Stimulated activated CD8-positive, alpha-beta memory T cell treated with anti-CD3 and anti-CD28 coated beads, Interleukin-12 subunit alpha, Interleukin-12 subunit beta, amount 100 ng/mL, for 24 hours (primary cell): ENCODE measurements around the gene NR2F2.
"Not testable (repeated sequence)": the region's sequence is repeated elsewhere in the genome, so short reads cannot be mapped to it uniquely, and the experiment has no call there.

ENCODE experiments used
- DNase-seq: peaks from one replicate; pipeline ENCODE4 v3.0.0-alpha.2; 2020; ENCODE audit errors: extremely low read depth

NR2F2 gene

DNA sequence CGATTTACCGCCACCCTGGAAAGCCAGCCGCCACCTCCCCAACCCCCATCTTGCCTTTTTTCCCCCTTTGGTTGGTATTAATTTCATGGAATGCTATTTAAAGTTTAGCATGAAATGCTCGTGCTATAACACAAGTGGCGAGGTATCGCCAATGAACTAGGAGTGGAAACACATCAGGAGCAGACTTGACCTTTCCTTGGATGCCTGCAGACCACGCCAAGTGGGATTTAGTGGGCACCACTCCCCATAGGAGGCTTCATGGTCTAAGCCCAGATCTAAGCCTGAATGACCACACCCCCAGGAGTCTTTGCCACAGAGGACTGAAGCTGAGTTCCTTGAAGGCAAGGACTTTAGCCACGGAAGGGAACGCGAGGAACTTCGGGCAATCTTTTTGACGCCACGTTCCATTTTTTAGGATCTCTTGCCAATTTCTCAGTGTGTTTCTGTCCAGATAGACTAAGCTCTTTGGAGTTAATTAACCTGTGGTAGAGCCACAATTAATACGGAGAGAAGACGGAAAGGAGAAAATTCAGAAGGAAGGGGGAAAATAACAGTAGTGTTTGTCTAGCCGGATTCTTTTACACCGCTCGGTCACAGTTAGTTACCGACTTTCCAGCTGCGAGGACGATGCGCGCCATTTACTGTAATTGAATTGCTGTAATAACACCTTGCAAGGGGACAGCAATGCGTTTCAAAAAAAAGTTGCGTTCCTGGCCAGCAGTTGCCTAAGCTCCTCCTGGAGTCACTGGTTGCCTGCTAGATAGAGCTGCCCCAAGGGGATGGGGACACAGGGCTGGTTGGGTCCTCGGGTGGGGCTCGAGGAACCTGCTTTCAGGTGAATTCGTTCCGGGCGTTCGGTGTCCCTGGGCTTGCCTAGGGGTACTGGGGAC lies 37.1 kb downstream of the NR2F2 start:
- DNase-seq: no peak

DNA sequence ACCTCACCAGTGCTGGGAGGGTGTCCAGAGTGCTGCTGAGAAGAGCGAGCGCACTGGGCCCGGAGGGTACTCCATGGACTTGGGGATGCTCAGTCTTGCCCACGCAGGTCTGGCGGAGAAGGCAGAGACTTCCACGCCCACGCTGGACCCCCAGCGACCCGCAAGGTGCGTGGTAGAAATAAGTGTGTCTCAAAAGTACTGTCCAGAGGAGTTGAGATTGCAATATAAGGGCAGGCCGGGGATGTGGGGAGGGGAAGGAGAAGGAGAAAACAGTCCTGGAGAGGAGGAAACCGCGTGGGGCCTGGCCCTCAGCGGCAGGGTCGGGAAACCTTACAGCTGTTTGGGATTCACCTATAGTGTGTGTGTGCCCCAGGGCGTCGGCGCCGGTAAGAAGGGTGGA lies 38.9 kb downstream of the NR2F2 start:
- no peak for DNase-seq

DNA sequence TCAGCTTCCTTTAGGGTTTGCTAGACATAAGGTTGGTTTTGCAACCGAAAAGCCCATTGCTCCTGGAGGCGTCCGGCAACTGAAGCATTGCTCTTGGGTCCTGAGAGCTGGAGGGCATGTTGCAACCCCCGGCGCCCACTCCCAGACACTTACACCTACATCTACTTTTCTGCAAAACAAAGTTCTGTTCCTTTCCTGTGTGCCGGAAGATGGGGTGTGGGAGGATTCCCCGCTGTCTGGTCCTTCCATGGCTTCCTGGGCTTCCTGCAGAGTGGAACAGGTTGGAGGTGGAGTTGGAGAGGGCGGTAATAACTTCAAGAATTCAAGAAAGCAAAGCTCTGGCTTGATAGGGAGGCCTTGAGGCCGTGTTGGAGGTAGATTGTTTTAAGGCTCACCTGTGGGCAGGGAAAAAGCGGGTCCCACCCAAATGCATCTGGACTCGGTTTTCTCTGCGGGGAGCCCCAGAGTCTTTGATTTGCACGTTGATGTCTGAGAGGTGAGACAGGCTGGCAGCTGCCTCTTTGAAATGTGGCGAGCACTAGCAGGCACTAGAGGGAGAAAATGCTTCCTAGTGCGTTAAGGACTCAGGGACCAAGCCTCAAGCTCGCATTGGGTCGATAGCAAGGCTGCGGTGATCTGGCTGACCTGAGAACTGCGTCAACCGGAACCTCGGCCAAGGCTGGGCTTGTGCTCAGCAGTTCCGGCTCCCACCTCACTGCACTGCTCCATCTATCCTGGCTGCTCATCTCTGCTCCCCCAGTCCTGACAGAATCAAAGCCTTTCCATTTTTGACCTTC lies 39.5 kb downstream of the NR2F2 start:
- no peak for DNase-seq

DNA sequence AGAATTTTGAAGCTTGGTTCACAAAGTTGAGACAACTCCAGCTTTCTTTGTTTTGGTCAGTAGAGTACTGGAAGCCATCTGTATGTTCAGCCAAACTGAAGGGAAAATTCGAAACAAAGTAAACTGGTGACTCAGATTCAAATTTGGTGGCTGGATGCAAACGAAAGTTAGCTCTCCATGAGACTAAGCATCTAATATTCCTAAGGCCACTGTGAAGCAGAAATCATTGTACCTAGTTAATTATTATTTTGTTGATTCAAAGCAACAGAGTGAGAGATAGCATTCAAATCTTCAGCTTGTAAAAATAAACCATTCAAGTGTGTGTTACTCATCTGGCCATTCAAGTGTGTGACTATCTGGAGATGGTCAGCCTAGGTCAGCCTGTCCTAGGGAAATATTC lies 42.1 kb downstream of the NR2F2 start:
- DNase-seq: no peak

GRCh38 chr15:96374499-96374898 lies 44.0 kb downstream of the NR2F2 start:
- DNase-seq: no peak

DNA sequence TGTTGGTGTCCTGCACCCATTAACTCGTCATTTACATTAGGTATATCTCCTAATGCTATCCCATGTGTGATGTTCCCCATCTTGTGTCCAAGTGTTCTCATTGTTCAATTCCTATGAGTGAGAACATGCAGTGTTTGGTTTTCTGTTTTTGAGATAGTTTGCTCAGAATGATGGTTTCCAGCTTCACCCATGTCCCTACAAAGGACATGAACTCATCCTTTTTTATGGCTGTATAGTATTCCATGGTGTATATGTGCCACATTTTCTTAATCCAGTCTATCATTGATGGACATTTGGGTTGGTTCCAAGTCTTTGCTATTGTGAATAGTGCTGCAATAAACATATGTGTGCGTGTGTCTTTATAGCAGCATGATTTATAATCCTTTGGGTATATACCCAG lies 49.1 kb downstream of the NR2F2 start:
- DNase-seq: not testable (repeated sequence)

- DNase-seq: no peak
Observed at GRCh38 chr15:96381463-96381862, 51.0 kb downstream of the NR2F2 start.

DNA sequence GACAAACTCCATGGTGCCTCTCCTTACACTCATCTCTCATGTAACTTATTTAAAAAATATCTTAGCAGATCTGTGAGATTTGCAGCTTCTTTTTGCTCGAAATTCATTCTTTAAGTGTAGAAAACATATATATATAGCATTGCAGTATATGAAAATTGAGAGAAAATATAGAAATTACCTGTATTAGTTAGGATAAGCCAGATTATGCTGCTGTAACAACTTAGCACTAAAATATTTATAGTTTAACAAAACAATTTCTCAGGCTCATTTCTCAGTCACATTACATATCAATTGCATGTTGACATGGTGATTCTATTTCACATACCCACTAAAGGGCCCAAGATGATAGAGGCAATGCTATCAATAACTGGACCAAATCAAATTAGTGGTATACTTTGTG lies 54.7 kb downstream of the NR2F2 start:
- DNase-seq: no peak

DNA sequence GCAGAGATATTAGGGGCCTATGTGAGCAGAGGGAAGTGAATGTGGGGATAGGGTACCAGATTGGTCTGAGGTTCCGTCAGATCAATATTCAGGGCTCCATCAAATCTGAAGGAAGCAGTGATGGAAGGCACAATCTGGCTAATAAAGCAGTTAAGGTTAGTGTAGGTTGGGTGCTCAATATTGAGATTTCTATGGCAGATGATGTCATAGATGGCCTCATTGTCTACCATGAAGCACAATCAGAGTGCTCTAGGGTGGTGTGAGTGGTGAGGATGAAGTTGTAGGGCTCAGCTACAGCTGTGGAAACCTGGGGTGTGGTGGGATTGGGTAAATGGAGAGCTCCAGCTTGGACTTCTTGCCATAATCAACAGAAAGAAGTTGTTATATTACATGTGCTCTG lies 58.2 kb downstream of the NR2F2 start:
- no peak for DNase-seq
